ENCODE results near the gene CIDEB.

CIDEB gene

GRCh38 chr14:24256960-24257359, 50.8 kb downstream of the CIDEB start:
- in situ Hi-C loops (cut with HindIII; ENCODE audit: low pct_ligation_motif_present, low sequenced_read_pairs) = no loop called here
- TF ChIP-seq CTCF (IDR thresholded peaks at IDR 0.05; ENCODE audit: low read depth, low read length, missing control alignments) = no peak
- Histone ChIP-seq H3K27me3 (replicated peaks) (no peaks in the 10 kb centered on the region), H3K4me3 (ENCODE audit: low read depth, low read length) (no peak overlapping the region), H3K36me3 (replicated peaks) (no peaks in the 10 kb centered on the region), H3K27ac (no peak overlapping the region)
- DNase-seq = no peak

GRCh38 chr14:24255931-24256711, 51.7 kb downstream of the CIDEB start:
- Histone ChIP-seq H3K4me3 (ENCODE audit: low read depth, low read length) (no peak overlapping the region), H3K27me3 (replicated peaks) (no peaks in the 10 kb centered on the region), H3K27ac (no peak overlapping the region), H3K36me3 (replicated peaks) (no peaks in the 10 kb centered on the region)
- in situ Hi-C loops (cut with HindIII; ENCODE audit: low pct_ligation_motif_present, low sequenced_read_pairs) = no loop called here
- no peak for DNase-seq
- no peak for TF ChIP-seq CTCF (IDR thresholded peaks at IDR 0.05; ENCODE audit: low read depth, low read length, missing control alignments)

GRCh38 chr14:24255438-24255837, 52.3 kb downstream of the CIDEB start:
- H3K27ac ChIP-seq = no peak overlapping the region
- H3K27me3 ChIP-seq (replicated peaks) = no peaks in the 10 kb centered on the region
- in situ Hi-C loops (cut with HindIII; ENCODE audit: low pct_ligation_motif_present, low sequenced_read_pairs) = no loop called here
- TF ChIP-seq CTCF (IDR thresholded peaks at IDR 0.05; ENCODE audit: low read depth, low read length, missing control alignments) = no peak
- DNase-seq = no peak
- H3K36me3 ChIP-seq (replicated peaks) = no peaks in the 10 kb centered on the region
- H3K4me3 ChIP-seq (ENCODE audit: low read depth, low read length) = no peak overlapping the region
